Measurements from ENCODE around the gene ITGB7. TPM values are rescaled to one million over a fixed set of nuclear protein-coding genes. Genes with fewer than 3 reads are reported as not detected.
A peak's percentile ranks its signal among the peaks of the same experiment; 100 is the strongest.

The ITGB7 gene
- polyA plus RNA-seq, 3 donors = 0.88 to 1.3 (median 0.96) TPM

- DNase-seq (ENCODE audit: low read depth in 3 of 3, low spot score in 2 of 3) = no peak
Observed at GRCh38 chr12:53231671-53231920, 24.5 kb upstream of the ITGB7 start.

GRCh38 chr12:53230108-53230845, 23.2 kb upstream of the ITGB7 start:
- DNase-seq (ENCODE audit: low read depth in 3 of 3, low spot score in 2 of 3) = no peak

GRCh38 chr12:53229454-53229853, 22.4 kb upstream of the ITGB7 start:
- no peak for DNase-seq (ENCODE audit: low read depth in 3 of 3, low spot score in 2 of 3)

GRCh38 chr12:53227836-53228235, 20.8 kb upstream of the ITGB7 start:
- no peak for DNase-seq (ENCODE audit: low read depth in 3 of 3, low spot score in 2 of 3)

- DNase-seq (ENCODE audit: low read depth in 3 of 3, low spot score in 2 of 3) = no peak
Observed at GRCh38 chr12:53227341-53227740, 20.3 kb upstream of the ITGB7 start.

- DNase-seq (ENCODE audit: low read depth in 3 of 3, low spot score in 2 of 3) = no peak
Observed at GRCh38 chr12:53226815-53227214, 19.8 kb upstream of the ITGB7 start.

- DNase-seq (ENCODE audit: low read depth in 3 of 3, low spot score in 2 of 3) = no peak
Observed at GRCh38 chr12:53225635-53226424, 18.8 kb upstream of the ITGB7 start.

- no peak for DNase-seq (ENCODE audit: low read depth in 3 of 3, low spot score in 2 of 3)
Observed at GRCh38 chr12:53224897-53225634, 18.0 kb upstream of the ITGB7 start.

- no peak for DNase-seq (ENCODE audit: low read depth in 3 of 3, low spot score in 2 of 3)
Observed at GRCh38 chr12:53224061-53224896, 17.2 kb upstream of the ITGB7 start.

- no peak for DNase-seq (ENCODE audit: low read depth in 3 of 3, low spot score in 2 of 3)
Observed at GRCh38 chr12:53223389-53224060, 16.5 kb upstream of the ITGB7 start.

GRCh38 chr12:53222806-53223261, 15.8 kb upstream of the ITGB7 start:
- no peak for DNase-seq (ENCODE audit: low read depth in 3 of 3, low spot score in 2 of 3)

GRCh38 chr12:53222170-53222721, 15.2 kb upstream of the ITGB7 start:
- no peak for DNase-seq (ENCODE audit: low read depth in 3 of 3, low spot score in 2 of 3)

- no peak for DNase-seq (ENCODE audit: low read depth in 3 of 3, low spot score in 2 of 3)
Observed at GRCh38 chr12:53221203-53222080, 14.4 kb upstream of the ITGB7 start.

GRCh38 chr12:53220694-53221202, 13.7 kb upstream of the ITGB7 start:
- peak in 2 of 3 donors; percentile 78 to 86 for DNase-seq (ENCODE audit: low read depth in 3 of 3, low spot score in 2 of 3)

GRCh38 chr12:53219956-53220693, 13.1 kb upstream of the ITGB7 start:
- DNase-seq (ENCODE audit: low read depth in 3 of 3, low spot score in 2 of 3) = peak in 1 of 3 donors; percentile 75

- no peak for DNase-seq (ENCODE audit: low read depth in 3 of 3, low spot score in 2 of 3)
Observed at GRCh38 chr12:53219292-53219955, 12.4 kb upstream of the ITGB7 start.

GRCh38 chr12:53218551-53219291, 11.7 kb upstream of the ITGB7 start:
- no peak for DNase-seq (ENCODE audit: low read depth in 3 of 3, low spot score in 2 of 3)
